ENCODE results near the gene ROCK2.

Gene ROCK2

DNA sequence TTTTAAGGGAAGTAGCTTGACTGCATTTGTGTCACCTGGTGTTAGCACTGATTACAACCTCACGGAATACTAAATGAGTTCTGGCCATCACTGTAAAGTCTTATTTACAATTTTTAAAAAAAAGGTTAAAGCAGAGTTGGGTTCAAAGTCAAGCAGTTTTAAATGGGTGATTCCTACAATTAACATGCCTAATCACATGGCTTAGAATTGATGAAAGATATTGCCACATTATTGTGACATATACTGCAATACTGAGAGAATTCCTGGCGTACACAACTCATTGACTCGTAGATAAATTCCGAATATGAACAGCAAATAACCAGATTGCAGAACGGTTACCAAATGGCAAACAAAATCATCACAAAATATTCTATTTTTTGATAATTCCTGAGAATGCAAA lies 34.2 kb downstream of the ROCK2 start:
- DNase-seq (ENCODE audit: low read depth in 2 of 2): no peak

DNA sequence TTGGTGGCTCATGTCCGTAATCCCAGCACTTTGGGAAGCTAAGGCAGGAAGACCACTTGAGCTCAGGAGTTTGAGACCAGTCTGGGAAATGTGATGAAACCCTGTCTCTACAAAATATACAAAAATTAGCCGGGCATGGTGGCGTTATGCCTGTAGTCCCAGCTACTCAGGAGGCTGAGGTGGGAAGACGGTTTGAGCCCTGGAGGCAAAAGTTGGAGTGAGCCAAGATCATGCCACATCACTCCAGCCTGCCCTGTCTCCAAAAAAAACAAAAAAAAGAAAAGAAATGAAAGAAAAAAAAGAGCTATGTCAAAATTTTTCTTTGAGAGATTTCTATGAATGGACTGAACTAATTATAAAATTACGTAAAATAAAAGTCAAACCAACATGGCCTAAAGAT lies 34.7 kb downstream of the ROCK2 start:
- no peak for DNase-seq (ENCODE audit: low read depth in 2 of 2)

DNA sequence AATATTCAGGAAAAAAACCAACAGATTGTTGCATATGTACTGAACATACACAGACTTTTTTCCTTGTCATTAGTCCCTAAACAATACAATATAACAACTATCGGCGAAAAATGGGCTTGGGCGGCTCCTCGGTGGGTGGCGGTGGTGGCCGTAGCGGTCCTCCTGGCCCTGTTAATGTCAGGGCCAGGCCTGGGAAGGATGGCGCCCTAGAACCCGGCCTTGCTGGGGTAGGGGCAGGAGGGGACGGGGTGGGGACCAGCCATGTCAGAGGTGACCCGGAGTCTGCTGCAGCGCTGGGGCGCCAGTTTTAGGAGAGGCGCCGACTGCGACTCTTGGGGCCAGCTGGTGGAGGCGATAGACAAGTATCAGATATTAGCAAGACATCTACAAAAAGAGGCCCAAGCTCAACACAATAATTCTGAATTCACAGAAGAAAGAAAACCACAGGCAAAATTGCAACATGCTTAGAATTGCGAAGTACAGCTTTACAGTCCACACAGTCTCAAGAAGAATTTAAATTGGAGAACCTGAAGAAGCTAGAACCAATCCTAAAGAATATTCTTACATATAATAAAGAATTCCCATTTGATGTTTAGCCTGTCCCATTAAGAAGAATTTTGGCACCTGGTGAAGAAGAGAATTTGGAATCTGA lies 36.5 kb downstream of the ROCK2 start:
- no peak for DNase-seq (ENCODE audit: low read depth in 2 of 2)

DNA sequence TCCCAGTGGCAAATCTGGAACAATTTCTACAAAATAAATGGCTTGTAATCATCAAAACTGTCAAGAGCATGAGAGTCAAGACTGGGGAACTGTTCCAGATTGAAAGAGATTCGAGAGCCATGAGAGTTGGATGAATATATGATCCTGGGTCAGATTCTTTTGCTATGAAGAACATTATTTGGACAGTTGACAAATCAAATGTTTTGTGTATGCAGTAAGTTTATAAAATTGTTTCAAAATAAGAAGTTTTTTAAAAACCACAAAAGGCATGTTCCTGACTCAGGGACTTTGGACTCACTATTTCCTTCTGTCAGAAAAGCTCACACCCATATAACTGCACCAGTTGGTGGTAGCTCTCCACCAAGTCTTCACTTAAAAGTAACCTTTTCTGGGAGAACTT lies 38.5 kb downstream of the ROCK2 start:
- DNase-seq (ENCODE audit: low read depth in 2 of 2): no peak

DNA sequence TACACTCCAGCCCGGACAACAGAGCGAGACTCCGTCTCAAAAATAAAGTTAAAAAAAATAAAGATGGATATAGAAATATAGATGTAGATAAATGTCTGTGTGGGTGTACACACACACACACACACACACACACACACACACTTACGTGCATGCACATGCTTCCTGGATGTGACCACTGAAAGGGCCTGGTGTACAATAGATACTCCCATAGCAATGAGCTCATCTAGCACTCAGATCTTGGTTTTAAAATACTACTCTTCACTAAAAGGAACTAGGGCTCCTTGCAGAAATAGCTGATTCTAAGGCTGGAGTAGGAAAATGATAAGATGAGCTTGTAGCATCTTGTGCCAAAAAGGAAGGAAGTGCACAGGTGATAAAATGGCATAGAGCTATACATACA lies 39.1 kb downstream of the ROCK2 start:
- no peak for DNase-seq (ENCODE audit: low read depth in 2 of 2)

DNA sequence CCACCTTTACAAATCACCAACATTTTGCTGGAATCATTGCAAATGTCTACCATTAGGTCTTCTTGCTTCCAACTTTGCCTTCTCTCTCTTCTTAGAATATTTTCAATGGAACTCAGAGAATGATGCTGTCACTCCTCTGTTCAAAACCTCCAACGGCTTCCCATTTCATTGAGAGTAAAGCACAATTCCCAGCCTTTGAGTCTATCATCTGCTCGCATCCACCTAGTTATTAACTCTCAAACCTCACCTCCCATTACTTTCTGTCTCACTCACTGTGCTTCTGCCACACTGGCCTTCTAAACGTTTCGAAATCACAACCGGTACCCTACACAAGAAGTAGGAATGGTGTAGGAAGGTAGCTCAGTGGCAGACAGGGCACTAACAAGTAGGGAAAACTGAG lies 40.0 kb downstream of the ROCK2 start:
- DNase-seq (ENCODE audit: low read depth in 2 of 2): no peak

DNA sequence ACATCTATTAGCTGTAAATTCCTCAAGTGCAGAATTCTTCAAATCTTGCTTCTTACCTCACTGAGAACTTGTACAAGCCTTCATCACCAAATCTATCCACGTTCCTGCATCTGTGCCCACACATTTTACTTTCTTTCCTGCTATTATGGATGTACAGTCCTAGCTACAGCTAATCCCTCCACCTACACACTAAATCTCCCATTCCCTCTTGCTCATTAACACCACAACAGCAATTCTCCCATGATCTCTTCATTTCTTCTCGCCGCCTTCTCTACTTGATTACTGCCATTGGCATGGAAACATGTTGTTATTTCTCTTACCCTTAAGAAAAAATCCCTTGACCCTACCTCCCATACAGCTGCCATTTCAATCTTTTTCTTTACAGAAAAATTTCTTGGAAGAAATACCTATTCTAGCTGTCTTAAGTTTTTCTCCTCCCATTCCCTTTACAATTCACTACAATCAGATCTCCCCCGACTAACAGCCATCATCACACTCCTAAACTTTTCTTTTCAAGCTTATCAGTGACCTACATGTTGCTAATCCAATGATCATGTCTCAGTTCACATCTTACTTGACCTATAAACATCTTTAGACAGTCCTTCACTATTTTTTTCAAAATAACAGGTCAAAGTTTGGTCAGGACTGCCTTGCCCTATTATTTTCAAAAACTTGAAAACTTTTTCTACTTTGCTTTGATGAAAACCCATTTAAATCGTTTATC lies 41.0 kb downstream of the ROCK2 start:
- no peak for DNase-seq (ENCODE audit: low read depth in 2 of 2)

DNA sequence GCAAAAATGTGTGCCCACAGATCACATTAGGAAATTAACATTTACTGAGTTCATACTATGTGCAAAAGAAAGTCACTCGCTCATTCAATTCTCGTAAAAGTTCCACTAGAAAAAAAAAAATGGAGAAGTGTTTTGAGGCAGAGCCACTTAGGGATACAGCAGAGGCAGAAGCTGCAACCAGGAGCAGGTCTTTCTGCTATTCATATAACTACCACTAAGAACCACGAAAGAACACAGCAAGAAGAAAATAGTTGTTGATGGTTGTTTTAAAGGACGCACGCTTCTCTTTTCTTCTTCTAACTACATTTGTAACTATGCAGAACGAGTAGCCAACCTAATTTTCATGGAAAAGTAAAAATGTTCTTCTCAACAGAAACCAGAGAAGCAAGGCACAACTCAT lies 45.0 kb downstream of the ROCK2 start:
- DNase-seq (ENCODE audit: low read depth in 2 of 2): no peak

DNA sequence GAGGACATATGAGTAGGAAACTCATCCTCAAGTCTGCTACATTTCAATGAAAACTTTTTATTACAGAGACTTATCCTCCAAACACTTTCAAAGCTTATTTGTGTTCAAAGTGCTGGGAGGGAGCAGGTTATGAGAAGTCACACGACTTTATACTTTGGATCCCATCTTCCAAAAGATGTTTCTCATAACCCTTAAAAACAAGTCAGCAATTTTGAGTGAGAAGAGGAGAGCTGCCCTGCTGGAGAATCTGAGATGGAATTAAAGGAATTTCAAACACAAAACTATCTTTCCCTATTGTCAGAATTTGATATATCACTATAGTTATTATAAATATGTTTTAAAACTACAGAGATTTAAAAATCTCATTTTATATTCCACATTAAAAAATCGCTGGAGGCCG lies 45.8 kb downstream of the ROCK2 start:
- no peak for DNase-seq (ENCODE audit: low read depth in 2 of 2)

DNA sequence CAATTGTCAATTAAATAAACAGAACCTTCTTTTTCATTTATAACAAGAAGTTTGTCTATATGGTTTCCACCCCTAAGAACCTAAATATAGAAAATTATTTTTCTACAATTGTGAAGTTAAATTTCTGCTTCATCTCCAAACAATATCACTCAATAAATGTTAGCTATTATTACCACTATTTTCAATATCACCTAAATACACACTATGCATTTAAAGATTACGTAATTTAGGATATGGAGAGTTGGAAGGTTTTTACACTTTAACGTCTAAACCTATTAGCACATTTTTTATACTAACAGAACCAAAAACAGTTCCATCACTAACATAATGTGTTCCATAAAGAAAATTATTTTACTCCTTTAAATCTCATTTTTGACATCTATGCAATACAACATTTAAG lies 48.0 kb downstream of the ROCK2 start:
- DNase-seq (ENCODE audit: low read depth in 2 of 2): no peak

DNA sequence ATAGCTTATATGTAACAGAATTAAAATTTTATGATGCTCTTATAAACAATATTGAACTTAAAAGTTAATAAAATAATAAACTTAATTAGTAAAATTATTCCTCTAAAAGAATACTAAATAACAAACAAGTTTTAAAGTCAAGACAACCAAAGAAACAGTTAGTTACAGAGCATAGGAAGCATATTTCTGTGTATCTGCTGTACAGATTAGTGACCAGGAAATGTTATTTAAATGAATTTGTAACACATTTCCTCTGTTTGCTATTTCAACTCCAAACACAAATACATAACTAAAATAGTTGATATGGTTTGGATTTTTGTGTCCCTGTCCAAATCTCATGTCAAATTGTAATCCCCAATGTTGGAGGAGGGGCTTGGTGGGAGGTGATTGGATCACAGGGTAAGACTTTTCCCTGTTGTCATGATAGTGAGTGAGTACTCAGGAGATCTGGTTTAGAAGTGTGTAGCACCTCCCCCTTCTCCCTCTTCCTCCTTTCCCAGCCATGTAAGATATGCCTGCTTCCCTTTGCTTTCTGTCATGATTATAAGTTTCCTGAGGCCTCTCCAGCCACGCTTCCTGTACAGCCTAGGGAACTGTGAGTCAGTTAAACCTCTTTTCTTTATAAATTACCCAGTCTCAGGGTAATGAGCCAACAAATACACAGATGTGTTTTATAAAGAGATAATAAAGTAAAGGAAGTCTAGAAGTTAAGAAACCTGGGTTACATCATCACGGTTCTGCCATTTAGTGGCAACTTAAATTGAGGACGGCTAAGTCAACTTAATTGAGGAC lies 51.8 kb downstream of the ROCK2 start:
- DNase-seq (ENCODE audit: low read depth in 2 of 2): no peak

DNA sequence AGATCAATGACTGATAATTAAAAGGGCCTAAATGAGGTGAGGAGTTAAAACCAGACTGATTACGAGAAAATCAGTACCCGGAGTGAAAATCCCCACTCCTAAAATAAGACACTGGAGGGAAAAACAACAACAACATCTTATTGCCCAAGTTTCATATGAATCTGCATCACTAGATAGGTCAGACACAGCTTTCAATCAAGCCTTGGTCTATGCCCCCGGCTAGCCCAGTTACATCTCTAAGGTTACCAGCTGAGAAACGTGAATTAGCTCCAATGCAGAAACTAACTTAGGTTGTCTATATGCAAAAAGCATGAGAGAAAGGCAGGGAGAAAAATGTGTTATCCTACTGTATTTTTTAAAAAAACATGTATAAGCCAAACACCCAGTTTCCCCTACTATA lies 53.7 kb downstream of the ROCK2 start:
- DNase-seq (ENCODE audit: low read depth in 2 of 2): no peak

DNA sequence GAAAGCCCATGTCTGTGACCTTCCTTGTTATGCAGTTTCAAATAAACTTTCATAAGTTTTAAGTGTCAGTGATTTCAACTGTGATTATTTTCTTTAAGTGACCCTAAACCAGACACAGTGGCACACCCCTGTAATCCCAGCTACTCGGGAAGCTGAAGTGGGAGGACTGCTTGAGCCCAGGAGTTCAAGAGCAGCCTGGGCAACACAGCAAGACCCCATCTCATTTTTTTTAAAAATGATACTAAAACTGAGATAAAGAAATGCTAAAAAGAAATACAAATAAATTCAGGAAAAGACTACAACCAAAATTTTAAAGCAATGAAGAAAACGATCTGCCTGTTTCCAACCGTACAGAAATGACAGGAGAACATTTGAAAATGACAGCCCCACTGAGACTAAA lies 54.2 kb downstream of the ROCK2 start:
- no peak for DNase-seq (ENCODE audit: low read depth in 2 of 2)

DNA sequence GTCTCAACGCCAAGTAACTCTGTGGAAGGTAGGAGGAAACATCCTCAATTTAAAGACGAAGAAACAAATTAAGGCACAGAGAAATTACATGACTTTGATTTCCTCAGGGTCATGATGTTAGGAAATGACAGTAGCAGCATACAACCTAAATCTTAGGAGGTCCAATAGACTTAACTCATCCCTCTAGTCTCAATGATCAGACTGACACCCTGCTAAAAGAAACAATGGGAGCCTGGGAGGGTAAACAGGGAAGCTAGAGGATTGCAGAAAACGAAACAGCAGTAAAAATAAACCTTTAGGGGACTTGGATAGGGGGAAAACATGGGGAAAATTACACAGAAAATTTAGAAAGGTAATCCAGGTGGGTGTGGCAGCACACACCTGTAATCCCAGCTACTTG lies 56.0 kb downstream of the ROCK2 start:
- DNase-seq (ENCODE audit: low read depth in 2 of 2): no peak

DNA sequence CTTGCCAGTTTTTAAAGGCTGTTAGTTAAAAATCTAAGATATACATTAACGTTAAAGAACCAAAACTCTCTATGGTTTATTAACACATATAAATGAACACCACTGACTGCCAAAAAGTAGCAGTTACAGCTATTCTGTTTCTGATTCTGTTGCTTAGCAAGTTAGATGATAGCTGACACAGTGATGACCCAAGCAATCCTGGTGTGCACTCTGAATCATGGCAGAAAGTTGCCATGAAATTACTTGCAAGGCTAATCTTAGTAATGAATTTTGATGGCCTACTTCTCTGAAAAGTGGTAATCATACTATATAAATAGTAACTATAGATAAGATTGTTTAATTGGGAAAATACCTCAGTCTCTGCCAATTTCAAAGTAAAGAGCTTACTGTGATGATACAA lies 57.7 kb downstream of the ROCK2 start:
- DNase-seq (ENCODE audit: low read depth in 2 of 2): no peak

DNA sequence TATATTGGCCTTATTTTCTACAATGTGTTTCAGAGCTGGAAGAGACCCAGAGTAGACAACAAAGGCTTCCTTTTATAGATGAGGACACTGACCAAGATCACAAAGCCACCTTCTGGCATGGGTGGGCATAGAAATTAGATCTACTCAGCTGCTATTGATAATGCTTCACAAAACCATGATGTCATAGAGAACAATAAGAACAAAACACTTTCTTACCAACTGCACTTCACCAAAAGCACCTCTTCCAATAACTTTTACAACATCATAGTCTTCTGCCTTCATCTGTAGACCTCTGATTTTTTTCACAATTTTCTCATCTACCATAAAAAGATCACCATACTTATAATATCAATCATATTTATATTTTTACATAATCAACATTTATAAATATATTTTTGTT lies 58.1 kb downstream of the ROCK2 start:
- no peak for DNase-seq (ENCODE audit: low read depth in 2 of 2)

DNA sequence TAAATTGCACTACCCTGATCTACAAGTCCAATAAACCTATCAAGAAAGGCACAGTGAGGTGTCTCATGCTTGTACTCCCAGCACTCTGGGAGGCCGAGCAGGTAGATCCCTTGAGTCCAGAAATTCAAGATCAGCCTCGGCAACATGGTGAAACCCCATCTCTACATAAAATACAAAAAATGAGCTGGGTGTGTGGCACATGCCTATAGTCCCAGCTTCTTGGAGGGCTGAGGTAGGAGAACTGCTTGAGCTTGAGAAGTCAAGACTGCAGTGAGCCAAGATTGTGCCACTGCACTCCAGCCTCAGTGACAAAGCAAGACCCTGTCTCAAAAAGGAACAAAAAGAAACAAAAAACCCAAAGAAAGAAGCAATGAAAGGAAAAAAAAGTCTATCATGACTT lies 58.9 kb downstream of the ROCK2 start:
- no peak for DNase-seq (ENCODE audit: low read depth in 2 of 2)

DNA sequence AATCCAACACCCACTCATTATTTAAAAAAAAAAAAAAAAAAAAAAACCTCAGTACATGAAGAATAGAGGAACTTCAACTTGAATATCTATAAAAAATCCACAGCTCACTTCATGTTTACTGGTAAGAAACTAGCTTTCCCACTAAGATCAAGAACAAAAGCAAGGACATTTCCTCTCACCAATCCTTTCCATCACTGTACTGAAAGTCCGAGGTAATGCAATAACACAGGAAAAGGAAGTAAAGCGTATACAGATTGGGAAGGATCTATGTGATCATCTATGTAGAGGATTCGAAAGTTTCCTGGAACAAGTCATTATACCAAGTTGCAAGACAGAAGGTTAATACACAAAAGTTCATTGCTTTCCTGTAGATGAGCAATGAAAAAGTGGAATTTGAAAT lies 63.2 kb downstream of the ROCK2 start:
- no peak for DNase-seq (ENCODE audit: low read depth in 2 of 2)

DNA sequence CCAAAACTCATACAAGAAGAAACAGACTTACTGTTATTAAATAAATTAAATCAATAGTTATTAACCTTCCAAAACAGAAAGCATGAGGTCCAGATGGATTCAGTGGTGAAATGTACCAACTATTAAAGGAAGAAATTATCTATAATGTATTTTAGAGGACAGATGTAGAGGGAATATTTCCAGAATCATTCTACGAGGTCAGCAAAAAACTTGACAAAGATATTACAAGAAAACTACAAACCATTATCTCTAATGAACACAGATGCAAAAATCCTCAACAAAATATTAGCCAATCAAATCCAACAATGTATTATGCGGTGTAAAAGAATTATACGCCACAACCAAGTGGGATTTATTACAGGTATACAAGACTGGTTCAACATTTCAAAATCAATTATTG lies 63.7 kb downstream of the ROCK2 start:
- DNase-seq (ENCODE audit: low read depth in 2 of 2): no peak

DNA sequence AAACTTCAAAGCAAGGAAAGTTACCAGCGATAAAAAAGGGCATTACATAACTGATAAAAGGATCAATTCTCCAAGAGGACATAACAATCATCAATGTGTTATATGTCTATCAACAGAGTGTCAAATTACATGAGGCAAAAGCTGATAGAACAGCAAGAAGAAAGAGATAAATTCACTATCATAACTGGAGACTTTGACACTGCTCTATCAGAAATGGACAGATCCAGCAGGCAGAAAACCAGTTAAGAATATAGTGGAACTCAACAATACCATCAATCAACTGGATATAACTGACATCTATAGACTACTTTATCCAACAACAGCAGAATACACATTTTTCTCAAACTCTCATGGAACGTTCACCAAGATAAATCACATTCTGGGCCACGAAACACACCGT lies 65.0 kb downstream of the ROCK2 start:
- DNase-seq (ENCODE audit: low read depth in 2 of 2): no peak

DNA sequence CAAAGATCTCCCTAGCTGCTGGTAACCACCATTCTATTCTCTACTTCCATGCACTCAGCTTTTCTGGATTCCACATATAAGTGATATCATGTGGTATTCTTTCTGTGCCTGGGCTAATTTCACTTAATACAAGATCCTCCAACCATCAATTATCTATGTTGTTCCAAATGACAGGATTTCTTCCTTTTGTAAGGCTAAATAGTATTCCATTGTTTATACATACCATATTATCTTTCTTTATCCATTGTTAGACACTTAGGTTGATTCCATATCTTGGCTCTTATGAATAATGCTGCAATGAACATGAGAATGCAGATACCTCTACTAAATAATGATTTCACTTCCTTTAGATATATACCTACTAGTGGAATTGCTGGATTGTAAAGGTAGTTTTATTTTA lies 66.2 kb downstream of the ROCK2 start:
- DNase-seq (ENCODE audit: low read depth in 2 of 2): no peak

DNA sequence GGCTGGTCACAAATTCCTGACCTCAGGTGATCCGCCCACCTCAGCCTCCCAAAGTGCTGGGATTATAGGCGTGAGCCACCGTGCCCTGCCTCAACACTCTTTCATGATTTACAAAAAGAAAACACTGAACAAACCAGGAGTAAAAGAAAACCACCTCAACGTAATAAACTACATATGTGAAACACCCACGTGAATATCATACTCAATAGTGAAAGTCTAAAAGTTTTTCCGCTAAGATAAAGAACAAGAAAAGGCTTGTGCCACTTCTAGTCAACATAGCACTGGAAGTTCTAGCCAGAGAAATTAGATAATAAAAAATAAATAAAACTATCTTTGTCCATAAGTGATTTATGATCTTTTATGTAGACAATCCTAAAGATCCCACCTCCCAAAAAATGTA lies 68.5 kb downstream of the ROCK2 start:
- DNase-seq (ENCODE audit: low read depth in 2 of 2): no peak

DNA sequence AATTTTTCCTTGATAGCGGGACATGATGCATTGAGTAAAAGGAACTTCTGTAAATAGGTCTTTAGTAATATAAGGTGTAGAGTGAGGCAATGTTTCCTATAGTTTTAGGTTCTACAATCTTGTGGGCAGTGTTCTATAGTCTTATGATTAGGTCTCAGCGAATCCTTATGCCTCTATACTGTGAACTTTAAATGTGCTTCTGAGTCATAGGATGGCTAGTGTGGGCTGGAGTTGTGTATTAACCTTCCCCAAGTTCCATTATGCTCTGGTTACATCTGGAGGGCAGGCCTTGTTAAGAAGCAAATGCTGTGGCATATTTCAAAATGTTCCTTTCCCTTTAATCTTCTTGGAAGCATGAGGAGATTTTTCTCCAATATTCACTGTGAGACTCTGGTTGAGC lies 73.5 kb downstream of the ROCK2 start:
- no peak for DNase-seq (ENCODE audit: low read depth in 2 of 2)
